GM21619 (cell line): ENCODE measurements around the gene MAPK10.
"Not testable (repeated sequence)": the region's sequence is repeated elsewhere in the genome, so short reads cannot be mapped to it uniquely, and the experiment has no call there.

Experiments used
- ATAC-seq: cut with Tn5 transposase; IDR thresholded peaks from one replicate; pipeline ENCODE4 v1.9.1; 2021; ENCODE audit not compliant: unreplicated experiment

MAPK10 gene

DNA sequence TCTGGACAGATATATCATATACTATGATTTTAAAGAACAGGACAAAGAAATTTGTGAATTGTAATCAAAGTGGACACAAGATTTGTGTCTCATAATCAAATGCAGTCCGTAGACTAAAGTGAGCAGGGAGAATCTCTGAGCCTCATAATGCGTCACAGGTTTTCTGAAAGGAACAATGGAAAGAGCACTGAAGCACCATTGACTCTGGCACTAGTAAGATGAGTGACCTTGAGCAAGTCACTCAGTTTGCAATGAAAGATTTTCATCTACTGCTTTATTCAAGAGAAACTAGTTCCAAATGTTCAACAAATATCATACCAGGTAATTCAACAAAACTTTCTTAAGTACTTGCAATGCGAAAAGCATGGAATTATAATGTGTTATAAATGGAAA, 315.3 kb downstream of the MAPK10 start:
- ATAC-seq: no peak

GRCh38 chr4:86043755-86044592, 315.9 kb downstream of the MAPK10 start:
- ATAC-seq: peak; percentile 69

GRCh38 chr4:86038037-86038436, 321.8 kb downstream of the MAPK10 start:
- ATAC-seq: no peak

DNA sequence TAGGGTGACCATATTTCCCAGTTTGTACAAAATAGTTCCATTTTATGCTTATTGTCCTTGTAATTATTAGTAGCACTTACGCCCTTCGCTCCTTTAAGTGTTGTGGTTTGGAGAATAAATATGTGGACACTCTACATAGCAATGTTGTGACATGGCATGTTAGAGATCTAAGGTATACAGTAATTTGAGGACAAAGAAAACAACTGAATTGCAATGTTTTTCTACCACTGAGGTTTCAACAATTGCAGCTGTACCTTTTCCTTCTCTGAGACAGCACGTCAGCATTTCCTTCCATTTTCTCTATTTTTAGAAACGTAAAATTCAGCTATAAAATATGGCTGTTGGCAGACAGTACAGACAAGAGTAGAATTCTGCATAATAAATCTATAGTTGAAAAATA, 323.1 kb downstream of the MAPK10 start:
- ATAC-seq: no peak

GRCh38 chr4:86035688-86036087, 324.2 kb downstream of the MAPK10 start:
- ATAC-seq: no peak

DNA sequence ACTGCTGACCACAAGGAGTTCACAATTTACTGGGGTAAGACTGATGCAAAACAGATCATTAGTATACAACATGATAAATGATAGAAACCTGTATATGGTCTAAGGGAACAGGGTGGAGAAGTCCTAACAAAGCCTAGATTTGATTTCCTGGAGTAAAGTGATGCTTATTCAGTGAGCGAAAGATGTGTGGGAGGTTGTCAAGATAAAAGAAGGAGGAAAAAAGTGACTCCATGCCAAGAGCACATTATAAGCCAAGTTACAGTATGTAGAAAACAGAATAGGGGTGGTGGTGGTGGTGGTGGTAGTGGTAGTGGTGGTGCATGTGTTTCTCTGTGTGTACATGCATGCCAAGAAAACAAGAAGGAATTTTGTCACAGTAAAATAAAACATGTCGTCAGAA, 325.2 kb downstream of the MAPK10 start:
- ATAC-seq: no peak

- ATAC-seq: no peak
Observed at GRCh38 chr4:86033171-86033570, 326.7 kb downstream of the MAPK10 start.

- ATAC-seq: no peak
Observed at GRCh38 chr4:86032476-86033022, 327.3 kb downstream of the MAPK10 start.

DNA sequence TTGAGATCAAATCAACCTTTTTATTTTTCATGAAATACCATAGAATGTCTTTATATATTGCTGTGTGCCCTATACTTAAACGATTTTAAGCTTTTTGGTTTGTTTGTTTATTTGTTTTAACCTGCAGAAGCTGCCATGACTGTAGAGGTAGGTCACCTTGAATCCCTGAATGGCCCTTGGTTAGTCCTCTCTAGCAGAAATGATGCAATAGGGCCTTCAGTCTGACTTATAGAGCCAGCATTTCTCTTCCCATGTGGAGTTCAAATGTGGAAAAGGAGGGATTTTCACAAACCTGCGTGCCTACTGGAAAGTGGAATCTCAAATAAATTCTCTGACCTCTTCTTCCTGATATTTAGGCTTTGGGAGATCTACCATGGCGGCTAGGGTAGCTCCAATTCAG, 327.9 kb downstream of the MAPK10 start:
- no peak for ATAC-seq

DNA sequence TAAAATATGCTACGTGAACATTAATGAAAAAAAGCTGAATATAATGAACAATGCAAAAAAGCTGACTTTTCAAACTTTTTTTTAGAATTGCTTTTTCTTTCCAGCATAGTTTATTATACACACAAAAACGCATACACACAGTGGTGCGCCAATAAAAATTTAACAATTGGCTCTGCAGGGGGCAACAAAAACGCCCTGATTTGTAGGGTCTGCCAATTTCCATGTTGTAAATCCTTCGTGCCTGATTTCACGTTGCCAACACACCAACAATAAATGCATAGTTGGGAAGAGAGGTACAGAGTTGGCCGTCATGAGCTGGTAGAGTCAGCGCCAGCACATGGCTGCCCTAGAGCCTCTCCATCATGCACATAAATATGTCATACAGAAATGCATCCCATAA, 333.1 kb downstream of the MAPK10 start:
- ATAC-seq: no peak

GRCh38 chr4:86021671-86022070, 338.2 kb downstream of the MAPK10 start:
- ATAC-seq: not testable (repeated sequence)

DNA sequence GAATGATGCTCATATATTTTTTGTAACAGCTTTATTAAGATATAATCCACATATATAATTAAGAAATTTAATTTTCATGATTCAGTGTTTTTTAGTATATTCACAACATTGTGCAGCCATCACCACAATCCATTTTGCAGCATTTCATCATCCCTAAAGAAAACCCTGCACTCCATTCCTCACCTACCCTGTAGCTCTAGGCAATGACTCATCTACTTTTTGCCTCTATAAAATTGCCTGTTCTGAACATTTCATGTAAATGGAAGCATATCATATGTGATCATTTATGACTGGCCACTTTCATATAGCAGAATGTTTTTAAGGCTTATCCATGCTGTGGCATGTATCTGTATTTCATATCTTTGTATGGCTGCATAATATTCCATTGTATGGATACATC, 339.9 kb downstream of the MAPK10 start:
- no peak for ATAC-seq

- no peak for ATAC-seq
Observed at GRCh38 chr4:86019362-86019761, 340.5 kb downstream of the MAPK10 start.

DNA sequence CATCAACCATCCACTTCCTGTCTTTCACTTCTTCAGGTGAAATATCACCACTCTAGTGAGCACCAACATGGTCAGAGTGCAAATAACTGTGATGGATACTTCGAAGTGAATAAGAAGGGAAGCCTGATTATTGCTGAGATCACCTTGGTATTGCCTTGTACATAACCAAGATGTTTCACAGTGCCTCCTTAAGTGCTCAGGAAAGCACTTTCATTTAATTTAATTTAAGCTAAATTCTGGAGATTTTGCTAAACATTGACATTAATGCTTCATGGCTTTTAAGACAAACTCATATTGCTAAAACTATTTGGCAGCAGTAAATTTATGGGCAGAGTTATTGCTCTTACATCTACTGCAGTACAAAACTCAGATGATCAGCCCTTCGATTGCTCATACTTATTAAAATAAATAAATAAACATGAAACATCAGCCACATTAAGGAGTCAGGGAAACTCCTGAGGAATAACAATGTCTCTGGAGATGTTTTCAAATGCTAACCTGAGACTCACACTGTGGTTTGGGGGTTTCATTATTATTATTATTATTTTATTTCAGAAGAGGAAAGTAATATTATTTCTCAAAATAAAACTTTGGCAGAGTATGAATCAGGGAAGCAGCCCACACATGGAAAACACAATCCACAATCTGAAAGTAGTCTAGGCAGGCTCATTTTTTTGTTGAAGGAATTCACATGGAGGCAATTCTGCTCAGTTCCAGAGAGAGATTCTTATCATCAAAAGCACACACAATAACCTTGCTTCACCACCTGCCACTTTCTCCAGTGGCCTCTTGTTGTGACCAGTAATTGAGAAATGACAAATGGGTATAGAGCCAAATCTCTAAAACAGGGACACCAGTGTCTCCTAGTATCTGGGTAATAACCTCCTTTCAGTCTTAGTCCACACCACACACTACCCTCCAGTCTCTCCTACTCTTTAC, 344.2 kb downstream of the MAPK10 start:
- ATAC-seq: no peak

- peak; percentile 89 for ATAC-seq
Observed at GRCh38 chr4:86014599-86014998, 345.3 kb downstream of the MAPK10 start.

GRCh38 chr4:86013621-86014020, 346.2 kb downstream of the MAPK10 start:
- ATAC-seq: no peak

GRCh38 chr4:86011117-86011516, 348.7 kb downstream of the MAPK10 start:
- ATAC-seq: no peak

DNA sequence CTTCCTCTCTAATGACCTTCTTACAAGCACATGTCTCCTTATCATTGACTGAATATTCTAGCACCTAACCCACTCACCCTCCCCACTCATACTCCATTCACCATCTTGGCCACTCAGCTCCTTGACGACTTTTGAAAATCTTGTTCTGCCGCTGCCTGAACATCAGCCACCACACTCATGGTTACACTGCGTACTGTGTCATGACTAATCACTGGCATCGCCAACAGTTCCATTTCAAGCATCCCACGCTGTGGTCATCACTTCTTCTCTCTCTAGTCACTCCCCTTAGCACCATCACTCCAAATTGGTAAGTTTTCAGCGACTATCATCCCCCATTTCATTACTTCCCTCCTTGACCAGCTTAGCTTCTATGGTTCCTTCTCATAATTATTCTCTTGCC, 352.8 kb downstream of the MAPK10 start:
- ATAC-seq: no peak

GRCh38 chr4:86006057-86006456, 353.8 kb downstream of the MAPK10 start:
- no peak for ATAC-seq

DNA sequence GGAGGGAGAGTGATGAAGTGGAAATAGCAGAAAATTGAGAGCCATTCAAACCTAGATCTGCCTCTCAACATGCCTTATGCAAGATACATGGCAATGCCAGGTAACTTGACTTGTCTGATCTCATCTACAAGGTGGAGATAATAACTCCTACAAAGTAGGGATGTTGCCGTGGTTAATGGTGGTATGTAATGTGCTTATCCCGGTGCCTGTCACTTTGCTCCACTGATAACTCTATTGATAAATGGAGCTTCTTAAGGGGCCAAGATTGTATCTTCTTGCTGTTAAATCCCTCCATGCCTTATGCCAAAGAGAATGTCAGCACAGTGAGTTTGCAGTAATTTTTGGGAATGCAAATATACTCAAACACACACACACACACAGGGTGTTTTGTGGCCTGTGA, 355.8 kb downstream of the MAPK10 start:
- ATAC-seq: no peak

DNA sequence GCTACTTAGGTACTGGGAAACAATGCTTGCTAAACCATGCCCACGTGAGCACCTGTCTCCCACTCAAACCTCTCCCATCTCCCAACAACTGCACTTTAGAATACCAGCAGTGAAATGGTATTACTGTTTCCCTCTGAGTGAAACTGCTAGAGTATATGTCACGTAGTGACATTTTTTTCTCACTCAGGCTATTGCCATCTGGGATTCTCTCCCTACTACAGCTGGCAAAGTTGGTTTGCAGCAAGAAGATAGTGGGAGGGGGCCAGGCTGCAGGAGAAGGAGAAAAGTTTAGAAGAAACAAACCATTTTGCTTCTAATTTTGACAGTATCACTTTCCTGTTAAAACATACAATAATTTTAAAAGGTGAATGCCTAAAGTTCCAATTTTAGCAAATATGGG, 358.3 kb downstream of the MAPK10 start:
- no peak for ATAC-seq

- ATAC-seq: no peak
Observed at GRCh38 chr4:85995361-85995760, 364.5 kb downstream of the MAPK10 start.
